ENCODE measurements around the gene CAMK2N1. TPM values are rescaled to one million over a fixed set of nuclear protein-coding genes. Genes with fewer than 3 reads are reported as not detected.

CAMK2N1 gene
- total RNA-seq, 1 donor from 2014 or later, result 42.6 TPM

DNA sequence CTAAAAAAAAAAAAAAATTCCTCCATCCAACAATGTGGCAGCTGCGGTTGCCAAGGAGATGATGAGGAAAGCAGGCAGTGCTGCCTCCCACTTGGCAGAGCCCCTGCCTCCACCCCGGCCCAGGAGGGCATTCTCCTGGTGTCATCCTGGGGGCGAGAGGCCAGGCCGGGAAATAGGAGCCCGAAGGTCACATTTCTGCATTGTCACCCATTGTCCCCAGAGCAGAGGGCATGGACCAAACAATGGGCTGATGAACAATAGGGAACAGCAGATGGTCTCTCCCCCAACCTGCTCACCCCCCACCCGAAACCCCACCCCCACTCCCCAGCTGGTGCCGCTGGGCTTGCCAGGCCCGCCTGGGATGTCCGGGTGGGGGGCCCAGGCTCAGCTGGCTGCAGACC lies 37.3 kb downstream of the CAMK2N1 start:
- TF ChIP-seq CTCF (IDR thresholded peaks at IDR 0.05; ENCODE audit: insufficient read depth, low read length, poor library complexity, severe bottlenecking), result no peak
- Histone ChIP-seq H3K27me3 (ENCODE audit: control insufficient read depth, insufficient read depth, low read length) (peaks cover 9% of the 10 kb centered on the region), H3K36me3 (ENCODE audit: control insufficient read depth, insufficient read depth, low read length) (no peaks in the 10 kb centered on the region), H3K4me3 (ENCODE audit: low read depth, low read length) (no peak overlapping the region)
- no peak for DNase-seq (ENCODE audit: low read depth)

DNA sequence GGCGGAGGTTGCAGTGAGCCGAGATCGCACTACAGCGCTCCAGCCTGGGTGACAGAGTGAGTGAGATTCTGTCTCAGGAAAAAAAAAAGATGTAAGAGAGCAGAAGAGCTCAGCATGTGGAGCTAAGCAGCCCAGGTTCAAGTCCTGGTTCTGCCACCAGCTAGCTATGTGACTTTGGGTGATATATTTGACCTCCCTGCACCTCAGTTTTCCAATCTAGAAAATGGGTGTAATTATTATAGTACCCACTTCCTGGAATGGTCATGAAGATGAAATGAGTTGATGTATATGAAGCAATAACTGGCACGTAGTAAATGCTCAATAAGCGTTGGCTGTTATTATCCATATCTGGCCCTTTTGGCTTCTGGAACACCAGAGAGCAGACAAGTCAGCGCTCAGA lies 38.2 kb downstream of the CAMK2N1 start:
- DNase-seq (ENCODE audit: low read depth), result no peak
- no peaks in the 10 kb centered on the region for H3K36me3 ChIP-seq (ENCODE audit: control insufficient read depth, insufficient read depth, low read length)
- no peak overlapping the region for H3K4me3 ChIP-seq (ENCODE audit: low read depth, low read length)
- no peak for TF ChIP-seq CTCF (IDR thresholded peaks at IDR 0.05; ENCODE audit: insufficient read depth, low read length, poor library complexity, severe bottlenecking)
- H3K27me3 ChIP-seq (ENCODE audit: control insufficient read depth, insufficient read depth, low read length), result peaks cover 9% of the 10 kb centered on the region

GRCh38 chr1:20446796-20447195 lies 39.2 kb downstream of the CAMK2N1 start:
- H3K4me3 ChIP-seq (ENCODE audit: low read depth, low read length), result no peak overlapping the region

DNA sequence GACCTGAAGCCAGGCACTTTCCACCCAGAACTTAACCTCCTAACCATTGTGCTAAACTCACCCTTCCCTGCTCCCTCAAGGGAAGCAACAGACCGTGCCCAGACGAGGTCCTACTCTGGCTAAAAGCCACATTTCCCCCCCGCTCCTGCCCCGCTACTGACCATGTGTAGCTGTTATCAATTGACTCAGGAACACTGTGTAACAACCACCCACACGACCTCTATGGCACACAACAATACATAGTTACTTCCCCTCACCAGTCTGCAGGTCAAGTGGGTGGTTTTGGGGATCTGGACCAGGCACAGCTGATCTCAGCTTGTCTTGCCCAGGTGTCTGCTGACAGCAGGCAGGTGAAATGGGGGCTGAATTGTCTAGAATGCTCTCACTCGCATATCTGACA lies 40.1 kb downstream of the CAMK2N1 start:
- H3K36me3 ChIP-seq (ENCODE audit: control insufficient read depth, insufficient read depth, low read length), result no peaks in the 10 kb centered on the region
- no peak for DNase-seq (ENCODE audit: low read depth)
- peaks cover 9% of the 10 kb centered on the region for H3K27me3 ChIP-seq (ENCODE audit: control insufficient read depth, insufficient read depth, low read length)
- no peak overlapping the region for H3K4me3 ChIP-seq (ENCODE audit: low read depth, low read length)
- no peak for TF ChIP-seq CTCF (IDR thresholded peaks at IDR 0.05; ENCODE audit: insufficient read depth, low read length, poor library complexity, severe bottlenecking)

More at GRCh38 chr1:20446796-20447195, 39.2 kb downstream of the CAMK2N1 start:
- Histone ChIP-seq H3K36me3 (ENCODE audit: control insufficient read depth, insufficient read depth, low read length) (no peaks in the 10 kb centered on the region), H3K27me3 (ENCODE audit: control insufficient read depth, insufficient read depth, low read length) (peaks cover 9% of the 10 kb centered on the region)
- no peak for TF ChIP-seq CTCF (IDR thresholded peaks at IDR 0.05; ENCODE audit: insufficient read depth, low read length, poor library complexity, severe bottlenecking)
- no peak for DNase-seq (ENCODE audit: low read depth)

DNA sequence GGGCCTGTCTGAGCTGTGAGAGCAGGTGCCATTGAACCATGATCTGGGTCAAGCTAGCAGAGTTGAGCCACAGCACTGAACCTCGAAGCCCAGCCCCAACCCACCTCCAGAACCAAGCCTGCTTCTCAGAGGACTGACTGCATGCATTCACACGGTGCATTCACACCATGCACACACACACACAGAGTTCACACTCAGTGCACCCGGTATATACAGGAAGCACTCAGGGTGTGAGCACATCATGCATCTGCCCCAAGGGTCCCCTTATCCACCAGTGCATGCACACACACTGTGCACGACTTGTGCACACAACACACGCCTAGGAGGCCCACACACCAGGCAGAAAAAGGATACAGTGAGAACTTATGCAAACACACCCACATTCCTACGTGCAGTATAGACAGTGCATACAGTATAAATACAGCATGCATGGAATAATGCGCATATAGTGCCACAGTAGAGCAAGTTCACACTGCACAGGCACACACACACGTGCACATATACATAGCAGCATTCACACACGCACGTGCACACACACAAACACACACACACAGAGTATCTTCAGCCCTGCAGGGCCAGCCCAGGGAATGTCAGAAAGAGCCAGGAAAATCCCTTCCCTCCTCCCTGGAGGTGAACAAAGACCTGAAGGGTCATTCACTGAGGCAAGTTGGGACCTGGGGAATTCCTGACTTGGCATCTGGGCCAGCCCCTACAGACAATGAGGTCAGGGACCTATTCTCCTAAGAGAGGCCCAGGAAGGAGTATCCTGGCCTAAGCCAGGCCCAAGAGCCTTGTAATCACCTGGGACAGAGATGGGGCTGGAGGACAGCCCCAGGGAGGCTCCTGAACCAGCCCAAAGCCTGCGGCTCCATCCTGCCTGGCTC lies 42.1 kb downstream of the CAMK2N1 start:
- no peak for DNase-seq (ENCODE audit: low read depth)
- H3K27me3 ChIP-seq (ENCODE audit: control insufficient read depth, insufficient read depth, low read length), result peaks cover 3% of the 10 kb centered on the region
- TF ChIP-seq CTCF (IDR thresholded peaks at IDR 0.05; ENCODE audit: insufficient read depth, low read length, poor library complexity, severe bottlenecking), result no peak
- no peaks in the 10 kb centered on the region for H3K36me3 ChIP-seq (ENCODE audit: control insufficient read depth, insufficient read depth, low read length)
- H3K4me3 ChIP-seq (ENCODE audit: low read depth, low read length), result no peak overlapping the region
